Gastrocnemius medialis (tissue), 4 donors: Measurements from ENCODE around the gene CENPU. TPM values are rescaled to one million over a fixed set of nuclear protein-coding genes. Genes with fewer than 3 reads are reported as not detected.

Source experiments
- ATAC-seq, 2 donors: fragments of 150-250 bp; one replicate each; pipeline ENCODE4 v1.9.1; 2016
- DNase-seq, 2 donors: peaks; one replicate each; pipeline ENCODE4 v3.0.0-alpha.2; 2019
- H3K27ac ChIP-seq, 4 donors: fragments of 200-600 bp; sonication (generic); 1 replicate in 1 of 4; 2 replicates in 3 of 4; pipeline ENCODE4 v1.5.1; 2016 to 2018; ENCODE audit warnings: mild to moderate bottlenecking in 2 of 4, moderate library complexity in 1 of 4
- H3K27me3 ChIP-seq, 3 donors: fragments of 200-600 bp; sonication (generic) in 2 of 3; 1 replicate in 1 of 3; 2 replicates in 2 of 3; pipeline versions ENCODE4 v1.5.1 to v1.6.0; 2016 to 2019; ENCODE audit warnings: mild to moderate bottlenecking in 1 of 3, moderate library complexity in 1 of 3
- H3K36me3 ChIP-seq, 2 donors: fragments of 200-600 bp; sonication (generic) in 1 of 2; one replicate each; pipeline ENCODE4 v1.5.1; 2017 to 2018
- H3K4me1 ChIP-seq, 2 donors: fragments of 200-600 bp; sonication (generic) in 1 of 2; one replicate each; pipeline ENCODE4 v1.5.1; 2016 to 2017; ENCODE audit warnings: mild to moderate bottlenecking in 2 of 2
- H3K4me3 ChIP-seq, 4 donors: fragments of 200-600 bp; sonication (generic) in 3 of 4; 1 replicate in 1 of 4; 2 replicates in 3 of 4; pipeline ENCODE4 v1.5.1; 2016 to 2019; ENCODE audit warnings: mild to moderate bottlenecking in 2 of 4
- H3K9me3 ChIP-seq, 3 donors: fragments of 200-600 bp; sonication (generic) in 2 of 3; 1 replicate in 1 of 3; 2 replicates in 2 of 3; pipeline ENCODE4 v1.5.1; 2016 to 2019
- POLR2A ChIP-seq, 2 donors: fragments of 450-650 bp; IDR thresholded peaks; one replicate each; pipeline ENCODE4 v1.6.1; 2017; ENCODE audit warnings: antibody characterized with exemption in 2 of 2, mild to moderate bottlenecking in 2 of 2, moderate library complexity in 2 of 2
- in situ Hi-C, 4 donors: fragments of 200-750 bp; cut with MboI; loops; one replicate each; pipeline versions ENCODE4 v1.15.0 to v1.8.0; 2017; ENCODE audit warnings: low sequenced_read_pairs in 4 of 4
- intact Hi-C: fragments of 100-400 bp; cut with DNase I; formaldehyde crosslinking; loops from one replicate; pipeline ENCODE4 v1.15.1; 2023; ENCODE audit warnings: low total_unique reads
- total RNA-seq, 4 donors: library from RNA; depleted of rRNA; stranded (reverse); fragments of >200 nt; gene quantifications; one replicate each; pipeline versions ENCODE4 v1.1.0 to v1.2.3, GENCODE V29; 2016
- TF ChIP-seq, protein P1 (sequence below), 5 experiments: fragments of 450-650 bp in 3 of 5; fragments of 200-600 bp in 2 of 5; sonication (generic) in 2 of 5; IDR thresholded peaks in 4 of 5; conservative IDR thresholded peaks in 1 of 5; 1 replicate in 4 of 5; 2 replicates in 1 of 5; pipeline ENCODE4 v1.5.1; 2016 to 2019; ENCODE audit warnings: antibody characterized with exemption in 5 of 5, mild to moderate bottlenecking in 3 of 5, moderate library complexity in 3 of 5

The CENPU gene
- total RNA-seq, 4 donors from 2014 or later: 0.75 to 2.7 (median 2.2) TPM; not detected in 1

DNA sequence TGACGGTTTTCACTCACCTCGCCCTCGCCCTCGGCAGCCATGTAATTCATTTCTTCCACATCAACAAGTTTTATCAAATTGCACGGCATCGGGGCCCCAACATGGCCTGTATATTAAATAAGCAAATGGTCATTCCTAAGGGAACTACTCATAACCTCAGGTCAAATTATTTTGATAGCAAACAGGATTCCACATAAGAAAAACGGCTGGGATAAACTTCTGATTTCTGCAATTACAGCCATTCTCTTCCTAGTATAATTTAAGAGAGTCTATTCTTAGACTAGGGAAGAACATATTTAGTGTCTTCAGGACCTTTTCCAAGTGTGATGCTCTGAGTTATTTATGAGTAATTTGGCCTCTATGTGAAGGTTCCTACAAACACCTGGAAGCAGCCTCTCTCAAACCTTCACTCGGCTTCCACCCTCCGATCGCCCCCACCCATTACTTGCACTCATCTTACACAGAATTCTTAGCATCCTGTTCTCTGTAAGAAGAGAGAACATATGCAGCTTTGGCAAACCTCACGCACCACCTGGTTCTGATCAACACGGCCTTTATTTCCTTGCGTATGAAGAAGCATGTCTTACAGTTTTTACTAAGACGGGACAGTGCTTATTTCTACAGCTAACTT, 29.4 kb upstream of the CENPU start:
- Histone ChIP-seq H3K9me3 (no peaks in the 10 kb centered on the region), H3K4me3 (no peak overlapping the region), H3K27ac (peak overlapping the region; percentile 66 to 83 (median 71)), H3K36me3 (peaks cover 16 to 94% of the 10 kb centered on the region in 2 donors), H3K27me3 (no peaks in the 10 kb centered on the region), H3K4me1 (peaks cover 44 to 71% of the 10 kb centered on the region in 2 donors)
- TF ChIP-seq, protein P1, sequence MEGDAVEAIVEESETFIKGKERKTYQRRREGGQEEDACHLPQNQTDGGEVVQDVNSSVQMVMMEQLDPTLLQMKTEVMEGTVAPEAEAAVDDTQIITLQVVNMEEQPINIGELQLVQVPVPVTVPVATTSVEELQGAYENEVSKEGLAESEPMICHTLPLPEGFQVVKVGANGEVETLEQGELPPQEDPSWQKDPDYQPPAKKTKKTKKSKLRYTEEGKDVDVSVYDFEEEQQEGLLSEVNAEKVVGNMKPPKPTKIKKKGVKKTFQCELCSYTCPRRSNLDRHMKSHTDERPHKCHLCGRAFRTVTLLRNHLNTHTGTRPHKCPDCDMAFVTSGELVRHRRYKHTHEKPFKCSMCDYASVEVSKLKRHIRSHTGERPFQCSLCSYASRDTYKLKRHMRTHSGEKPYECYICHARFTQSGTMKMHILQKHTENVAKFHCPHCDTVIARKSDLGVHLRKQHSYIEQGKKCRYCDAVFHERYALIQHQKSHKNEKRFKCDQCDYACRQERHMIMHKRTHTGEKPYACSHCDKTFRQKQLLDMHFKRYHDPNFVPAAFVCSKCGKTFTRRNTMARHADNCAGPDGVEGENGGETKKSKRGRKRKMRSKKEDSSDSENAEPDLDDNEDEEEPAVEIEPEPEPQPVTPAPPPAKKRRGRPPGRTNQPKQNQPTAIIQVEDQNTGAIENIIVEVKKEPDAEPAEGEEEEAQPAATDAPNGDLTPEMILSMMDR (IDR thresholded peaks at IDR 0.05 in 4 of 5, conservative IDR thresholded peaks at IDR 0.05 in 1 of 5): no peak
- TF ChIP-seq POLR2A (IDR thresholded peaks at IDR 0.05): no peak
- DNase-seq (peak in 1 of 2 donors; percentile 48), ATAC-seq (peak; percentile 53 to 66)
- intact Hi-C loops: no loop called here
- in situ Hi-C loops: loop anchor here in 1 of 4 donors (25.0 kb wide), 1 partner anchor 374 kb away; the partner anchor contains the start of gene SLC25A4

- no peak for DNase-seq
- TF ChIP-seq, protein P1 (IDR thresholded peaks at IDR 0.05 in 4 of 5, conservative IDR thresholded peaks at IDR 0.05 in 1 of 5): no peak
- TF ChIP-seq POLR2A (IDR thresholded peaks at IDR 0.05): no peak
- H3K27me3 ChIP-seq: no peaks in the 10 kb centered on the region
- ATAC-seq: no peak
- no peaks in the 10 kb centered on the region for H3K9me3 ChIP-seq
- H3K27ac ChIP-seq: peak overlapping the region; percentile 66 to 83 (median 71)
- H3K4me3 ChIP-seq: no peak overlapping the region
- in situ Hi-C loops: loop anchor here in 1 of 4 donors (25.0 kb wide), 1 partner anchor 375 kb away; the partner anchor contains the start of gene SLC25A4
- intact Hi-C loops: no loop called here
- peaks cover 10 to 93% of the 10 kb centered on the region in 2 donors for H3K36me3 ChIP-seq
- H3K4me1 ChIP-seq: peaks cover 53 to 75% of the 10 kb centered on the region in 2 donors
Observed at GRCh38 chr4:184762100-184762499, 28.2 kb upstream of the CENPU start.

- in situ Hi-C loops (loop anchor here in 1 of 4 donors (25.0 kb wide), 1 partner anchor 377 kb away; the partner anchor contains the start of gene SLC25A4), intact Hi-C loops (no loop called here)
- peaks cover 3 to 89% of the 10 kb centered on the region in 2 donors for H3K36me3 ChIP-seq
- DNase-seq (no peak), ATAC-seq (no peak)
- H3K27me3 ChIP-seq: no peaks in the 10 kb centered on the region
- H3K4me1 ChIP-seq: peaks cover 59 to 81% of the 10 kb centered on the region in 2 donors
- peak overlapping the region; percentile 66 to 83 (median 71) for H3K27ac ChIP-seq
- TF ChIP-seq, protein P1 (IDR thresholded peaks at IDR 0.05 in 4 of 5, conservative IDR thresholded peaks at IDR 0.05 in 1 of 5): no peak
- no peak for TF ChIP-seq POLR2A (IDR thresholded peaks at IDR 0.05)
- no peaks in the 10 kb centered on the region for H3K9me3 ChIP-seq
- no peak overlapping the region for H3K4me3 ChIP-seq
Observed at GRCh38 chr4:184760681-184761080, 26.8 kb upstream of the CENPU start.

GRCh38 chr4:184757810-184758209, 23.9 kb upstream of the CENPU start:
- no peak for DNase-seq
- Histone ChIP-seq H3K36me3 (peaks cover 3 to 77% of the 10 kb centered on the region in 2 donors), H3K4me3 (no peak overlapping the region), H3K27me3 (no peaks in the 10 kb centered on the region), H3K27ac (peak overlapping the region; percentile 69 to 85 (median 78)), H3K4me1 (peaks cover 40 to 78% of the 10 kb centered on the region in 2 donors), H3K9me3 (no peaks in the 10 kb centered on the region)
- in situ Hi-C loops (loop anchor here in 2 of 4 donors (10.0 to 25.0 kb wide), 2 partner anchors 57 to 379 kb away; partner anchors contain the start of gene SLC25A4 (in 1 of the 2)), intact Hi-C loops (no loop called here)
- peak; percentile 13 to 18 for ATAC-seq
- TF ChIP-seq POLR2A (IDR thresholded peaks at IDR 0.05): no peak
- TF ChIP-seq, protein P1 (IDR thresholded peaks at IDR 0.05 in 4 of 5, conservative IDR thresholded peaks at IDR 0.05 in 1 of 5): no peak
